HG02588 (cell line): ENCODE results near the gene ABCF3.

Source experiments
- ATAC-seq: cut with Tn5 transposase; IDR thresholded peaks from one replicate; pipeline ENCODE4 v1.9.1; 2021; ENCODE audit warnings: mild to moderate bottlenecking, moderate library complexity; ENCODE audit not compliant: unreplicated experiment

Gene ABCF3

GRCh38 chr3:184230603-184231528, 44.9 kb downstream of the ABCF3 start:
- no peak for ATAC-seq

- ATAC-seq = no peak
Measured at GRCh38 chr3:184231671-184232070, 45.7 kb downstream of the ABCF3 start.

GRCh38 chr3:184233127-184233843, 47.3 kb downstream of the ABCF3 start:
- no peak for ATAC-seq

GRCh38 chr3:184234224-184234623, 48.2 kb downstream of the ABCF3 start:
- no peak for ATAC-seq

GRCh38 chr3:184234671-184235380, 48.8 kb downstream of the ABCF3 start:
- no peak for ATAC-seq

- ATAC-seq = no peak
Measured at GRCh38 chr3:184235381-184236032, 49.5 kb downstream of the ABCF3 start.

- no peak for ATAC-seq
Measured at GRCh38 chr3:184236033-184236410, 50.0 kb downstream of the ABCF3 start.

- no peak for ATAC-seq
Measured at GRCh38 chr3:184236636-184237035, 50.6 kb downstream of the ABCF3 start.

- ATAC-seq = no peak
Measured at GRCh38 chr3:184237211-184237610, 51.2 kb downstream of the ABCF3 start.

- ATAC-seq = no peak
Measured at GRCh38 chr3:184237807-184238206, 51.8 kb downstream of the ABCF3 start.

GRCh38 chr3:184238246-184238818, 52.3 kb downstream of the ABCF3 start:
- ATAC-seq = no peak

GRCh38 chr3:184239221-184239620, 53.2 kb downstream of the ABCF3 start:
- ATAC-seq = no peak

- ATAC-seq = no peak
Measured at GRCh38 chr3:184239708-184240107, 53.7 kb downstream of the ABCF3 start.

- no peak for ATAC-seq
Measured at GRCh38 chr3:184240384-184241140, 54.6 kb downstream of the ABCF3 start.

GRCh38 chr3:184241141-184241446, 55.1 kb downstream of the ABCF3 start:
- ATAC-seq = no peak

- no peak for ATAC-seq
Measured at GRCh38 chr3:184241447-184242296, 55.7 kb downstream of the ABCF3 start.

- no peak for ATAC-seq
Measured at GRCh38 chr3:184242297-184242685, 56.3 kb downstream of the ABCF3 start.
